GM20000 (cell line): ENCODE results near the gene NOC2L.
A peak's percentile ranks its signal among the peaks of the same experiment; 100 is the strongest.
"Not testable (repeated sequence)": the region's sequence is repeated elsewhere in the genome, so short reads cannot be mapped to it uniquely, and the experiment has no call there.

Source experiments
- DNase-seq: peaks from one replicate; pipeline ENCODE4 v3.0.0; 2012; ENCODE audit warnings: low spot score
- TF ChIP-seq, protein P1 (sequence below): IDR thresholded peaks from 2 replicates; pipeline ENCODE4 v1.5.1; 2012; ENCODE audit warnings: mild to moderate bottlenecking, control low read depth; ENCODE audit errors: extremely low read depth, missing control alignments

NOC2L gene

DNA sequence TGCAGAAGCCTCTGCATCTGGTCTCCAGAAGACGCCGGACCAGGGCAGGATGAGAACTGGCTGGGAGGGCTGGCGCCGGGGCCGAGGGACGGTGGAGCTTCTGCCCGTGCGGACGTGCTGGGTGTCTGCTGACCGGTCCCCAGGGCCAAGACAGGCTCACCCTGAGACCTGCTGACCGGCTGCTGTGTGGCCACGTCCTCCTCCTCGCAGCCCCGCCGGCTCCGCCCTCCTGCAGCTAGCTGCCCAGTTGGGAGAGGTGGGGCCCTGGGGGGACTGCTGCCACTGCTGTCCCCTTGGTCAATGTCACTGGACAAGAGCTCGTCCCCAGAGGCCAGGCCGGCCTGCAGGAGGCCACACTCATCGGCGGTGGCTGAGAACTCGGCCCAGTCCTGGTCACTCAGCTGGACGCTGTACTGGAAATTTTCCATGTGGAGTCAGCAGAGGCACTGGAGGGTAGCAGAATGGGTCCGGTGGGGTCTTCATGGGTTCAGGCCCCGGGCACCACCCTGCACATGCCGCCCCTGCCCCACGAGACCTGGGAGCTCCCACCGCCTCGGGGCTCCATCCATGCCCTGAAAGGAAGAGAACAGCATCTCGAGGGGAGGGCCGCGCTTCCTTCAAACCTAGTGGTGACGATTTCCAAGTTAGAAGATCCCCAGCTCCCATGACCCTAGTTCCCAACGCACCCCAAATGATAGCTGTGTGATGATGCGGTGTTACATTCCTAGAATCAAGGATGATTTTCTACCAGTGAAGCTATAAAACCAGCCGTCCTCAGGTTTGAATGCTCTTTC is 21.7 kb upstream of the NOC2L start:
- no peak for DNase-seq
- TF ChIP-seq, protein P1, sequence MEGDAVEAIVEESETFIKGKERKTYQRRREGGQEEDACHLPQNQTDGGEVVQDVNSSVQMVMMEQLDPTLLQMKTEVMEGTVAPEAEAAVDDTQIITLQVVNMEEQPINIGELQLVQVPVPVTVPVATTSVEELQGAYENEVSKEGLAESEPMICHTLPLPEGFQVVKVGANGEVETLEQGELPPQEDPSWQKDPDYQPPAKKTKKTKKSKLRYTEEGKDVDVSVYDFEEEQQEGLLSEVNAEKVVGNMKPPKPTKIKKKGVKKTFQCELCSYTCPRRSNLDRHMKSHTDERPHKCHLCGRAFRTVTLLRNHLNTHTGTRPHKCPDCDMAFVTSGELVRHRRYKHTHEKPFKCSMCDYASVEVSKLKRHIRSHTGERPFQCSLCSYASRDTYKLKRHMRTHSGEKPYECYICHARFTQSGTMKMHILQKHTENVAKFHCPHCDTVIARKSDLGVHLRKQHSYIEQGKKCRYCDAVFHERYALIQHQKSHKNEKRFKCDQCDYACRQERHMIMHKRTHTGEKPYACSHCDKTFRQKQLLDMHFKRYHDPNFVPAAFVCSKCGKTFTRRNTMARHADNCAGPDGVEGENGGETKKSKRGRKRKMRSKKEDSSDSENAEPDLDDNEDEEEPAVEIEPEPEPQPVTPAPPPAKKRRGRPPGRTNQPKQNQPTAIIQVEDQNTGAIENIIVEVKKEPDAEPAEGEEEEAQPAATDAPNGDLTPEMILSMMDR: no peak

DNA sequence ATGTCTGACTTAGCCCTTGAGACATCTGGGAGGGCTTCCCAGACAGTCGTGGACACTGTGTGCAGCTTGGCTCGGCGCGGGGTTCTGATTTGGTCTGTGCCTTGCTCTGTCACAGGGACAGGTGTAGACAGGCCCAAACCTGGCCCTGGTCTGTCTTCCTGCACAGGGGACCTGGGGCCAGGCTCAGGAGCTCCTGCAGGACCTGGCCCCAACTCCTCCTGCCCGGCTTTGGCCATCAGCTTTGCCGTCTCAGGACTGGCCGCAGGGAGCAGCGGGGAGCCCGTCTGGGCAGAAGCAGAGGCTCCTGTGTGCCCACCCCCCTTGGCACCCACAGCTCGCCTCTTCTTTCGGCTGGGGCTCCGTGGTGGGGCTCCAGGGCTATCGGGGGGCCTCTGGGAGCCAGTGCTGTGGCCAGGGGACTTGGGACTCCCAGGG is 21.1 kb upstream of the NOC2L start:
- TF ChIP-seq, protein P1: no peak
- no peak for DNase-seq

DNA sequence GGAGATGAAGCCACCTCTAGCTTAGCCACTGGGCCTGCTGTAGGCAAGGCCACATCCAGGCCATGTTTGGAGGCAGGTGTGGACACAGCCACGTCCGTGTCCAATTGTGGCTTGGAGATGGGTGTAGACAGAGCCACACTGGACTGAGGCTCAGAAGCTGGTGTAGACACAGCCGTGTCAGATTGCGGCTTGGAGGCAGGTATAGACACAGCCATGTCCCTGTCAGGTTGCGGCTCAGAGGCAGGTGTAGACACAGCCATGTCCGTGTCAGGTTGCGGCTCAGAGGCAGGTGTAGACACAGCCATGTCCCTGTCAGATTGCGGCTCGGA is 20.7 kb upstream of the NOC2L start:
- DNase-seq: no peak

DNA sequence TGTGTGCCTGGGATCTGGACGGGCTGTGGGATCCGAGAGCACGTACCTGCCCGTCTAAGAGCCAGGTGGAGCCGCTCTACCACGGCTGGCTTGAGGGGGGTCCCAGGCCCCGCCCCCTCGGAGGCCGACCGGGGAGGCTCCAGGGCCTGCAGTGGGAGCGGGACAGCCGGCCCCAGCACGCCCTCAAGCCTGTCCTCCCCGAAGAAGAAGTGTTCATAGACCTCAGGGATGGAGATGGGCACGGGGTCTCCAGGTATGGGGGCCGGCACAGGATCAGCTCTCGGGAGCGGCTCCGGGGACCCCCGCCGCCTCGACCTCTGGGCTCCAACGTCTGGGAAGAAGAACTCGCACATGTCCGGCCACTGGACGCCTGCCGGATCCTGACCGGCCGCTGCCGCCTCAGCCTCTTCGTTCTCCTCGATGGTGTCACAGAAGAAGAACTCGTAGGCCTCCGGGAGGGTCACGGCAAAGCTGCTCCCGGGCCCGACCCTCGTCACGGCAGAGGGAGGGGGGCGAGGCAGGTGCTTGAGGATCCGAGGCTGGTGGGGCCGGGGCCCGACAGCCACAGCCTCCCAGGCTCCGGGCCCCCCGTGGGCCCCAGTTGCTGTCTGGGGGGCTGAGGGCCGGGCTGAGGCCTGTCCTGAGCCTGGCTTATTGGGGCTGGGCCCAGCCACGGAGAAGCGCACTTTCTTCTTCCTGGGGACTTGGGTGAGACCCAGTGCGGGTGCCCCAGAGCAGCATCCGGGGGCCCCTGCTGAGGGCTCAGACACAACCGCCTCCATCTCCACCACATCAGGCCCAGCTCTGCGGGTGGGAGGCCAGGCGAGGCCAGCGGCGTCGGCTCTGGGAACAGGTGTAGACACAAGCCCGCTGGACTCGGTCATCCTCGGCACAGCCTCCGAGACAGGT is 20.0 kb upstream of the NOC2L start:
- DNase-seq: no peak
- TF ChIP-seq, protein P1: no peak

More for the DNA sequence above, 20.7 kb upstream of the NOC2L start:
- TF ChIP-seq, protein P1: no peak

DNA sequence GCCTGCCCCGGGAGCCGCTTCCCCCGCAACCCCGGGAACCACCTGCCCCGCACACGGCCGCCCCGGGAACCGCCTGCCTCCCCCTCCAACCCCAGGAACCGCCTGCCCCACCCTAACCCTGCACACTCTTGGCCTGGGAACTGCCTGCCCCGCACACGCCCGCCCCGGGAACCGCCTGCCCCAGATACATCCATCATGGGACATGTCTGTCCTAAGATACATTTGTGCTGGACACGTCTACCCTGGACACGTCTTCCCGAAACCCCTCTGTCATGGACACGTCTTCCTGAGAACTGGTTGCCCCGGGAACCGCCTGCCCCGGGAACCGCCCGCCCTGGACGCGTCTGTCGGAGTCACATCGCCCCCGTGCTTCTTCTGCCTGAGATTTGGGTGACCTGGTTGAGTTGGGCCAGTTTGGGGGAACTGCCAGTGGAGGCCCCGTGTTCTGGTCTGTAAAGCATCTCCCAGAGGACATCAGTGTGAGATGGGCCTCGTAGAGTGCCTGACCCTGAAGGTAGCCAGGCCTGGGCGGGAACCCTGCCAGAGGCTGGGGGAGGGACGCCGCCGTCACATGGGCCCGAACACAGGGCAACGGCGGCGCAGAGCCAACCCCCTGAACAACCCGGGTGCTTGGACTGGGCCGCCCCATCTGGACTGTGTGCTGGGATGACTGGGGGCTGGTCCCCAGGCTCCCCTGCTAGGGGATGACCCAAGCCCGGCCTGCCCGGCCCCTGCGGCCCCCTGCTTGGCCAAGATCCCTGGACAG is 19.2 kb upstream of the NOC2L start:
- TF ChIP-seq, protein P1: no peak
- DNase-seq: no peak

DNA sequence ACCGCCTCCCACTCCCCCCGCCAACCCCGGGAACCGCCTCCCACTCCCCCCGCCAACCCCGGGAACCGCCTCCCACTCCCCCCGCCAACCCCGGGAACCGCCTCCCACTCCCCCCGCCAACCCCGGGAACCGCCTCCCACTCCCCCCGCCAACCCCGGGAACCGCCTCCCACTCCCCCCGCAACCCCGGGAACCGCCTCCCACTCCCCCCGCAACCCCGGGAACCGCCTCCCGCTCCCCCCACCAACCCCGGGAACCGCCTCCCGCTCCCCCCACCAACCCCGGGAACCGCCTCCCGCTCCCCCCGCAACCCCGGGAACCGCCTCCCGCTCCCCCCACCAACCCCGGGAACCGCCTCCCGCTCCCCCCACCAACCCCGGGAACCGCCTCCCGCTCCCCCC is 17.7 kb upstream of the NOC2L start:
- DNase-seq: not testable (repeated sequence)

DNA sequence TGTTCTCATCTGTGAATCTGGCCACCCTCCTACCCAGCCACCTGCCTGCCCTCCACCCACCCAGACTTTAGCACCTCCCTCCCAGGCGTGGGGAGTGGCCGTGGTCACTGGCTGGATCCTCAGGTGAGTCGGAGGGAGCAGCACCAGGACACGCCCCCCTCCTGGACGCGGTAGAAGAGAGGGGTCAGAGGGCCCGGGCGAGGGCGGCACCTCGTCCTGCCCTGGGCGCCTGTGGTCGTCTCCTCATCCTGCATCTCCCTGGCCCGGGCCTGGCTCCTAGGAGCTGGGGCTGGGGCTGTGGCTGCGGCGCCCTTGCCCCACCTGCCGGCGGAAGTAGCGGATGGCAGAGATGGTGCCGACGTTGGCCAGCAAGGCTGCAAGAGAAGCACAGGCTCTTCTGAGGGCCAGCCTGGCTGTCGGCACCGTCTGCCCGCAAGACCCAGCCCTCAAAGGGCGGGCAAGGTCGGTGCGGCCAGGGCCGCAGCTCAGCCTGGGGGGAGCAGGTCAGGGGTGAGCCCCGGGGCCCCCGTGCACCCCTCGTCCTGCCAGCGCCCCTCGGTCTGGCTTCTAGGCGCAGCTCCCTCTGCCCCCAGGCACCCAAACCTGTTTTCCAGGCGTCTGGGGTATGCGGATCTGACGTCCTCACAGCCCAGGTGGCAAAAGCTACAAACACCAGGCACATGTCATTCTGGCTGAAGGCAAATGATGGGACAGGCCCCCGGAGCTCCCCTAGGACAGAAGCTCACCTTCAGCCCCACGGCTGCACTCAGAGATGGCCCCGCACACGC is 17.0 kb upstream of the NOC2L start:
- TF ChIP-seq, protein P1: no peak
- peak; percentile 84 for DNase-seq
